Uterus (tissue), 2 donors: ENCODE data around the gene TUNAR.

Experiments
- POLR2A ChIP-seq, 2 donors: fragments of 450-650 bp; IDR thresholded peaks; one replicate each; pipeline ENCODE4 v1.6.1; 2016; ENCODE audit warnings: antibody characterized with exemption in 2 of 2, mild to moderate bottlenecking in 1 of 2, moderate library complexity in 1 of 2
- TF ChIP-seq, protein P1 (sequence below), 4 experiments: fragments of 200-600 bp in 2 of 4; fragments of 450-650 bp in 2 of 4; sonication (generic) in 2 of 4; IDR thresholded peaks; one replicate each; pipeline ENCODE4 v1.5.1; 2016 to 2019; ENCODE audit warnings: antibody characterized with exemption in 4 of 4, mild to moderate bottlenecking in 2 of 4, moderate library complexity in 1 of 4

DNA sequence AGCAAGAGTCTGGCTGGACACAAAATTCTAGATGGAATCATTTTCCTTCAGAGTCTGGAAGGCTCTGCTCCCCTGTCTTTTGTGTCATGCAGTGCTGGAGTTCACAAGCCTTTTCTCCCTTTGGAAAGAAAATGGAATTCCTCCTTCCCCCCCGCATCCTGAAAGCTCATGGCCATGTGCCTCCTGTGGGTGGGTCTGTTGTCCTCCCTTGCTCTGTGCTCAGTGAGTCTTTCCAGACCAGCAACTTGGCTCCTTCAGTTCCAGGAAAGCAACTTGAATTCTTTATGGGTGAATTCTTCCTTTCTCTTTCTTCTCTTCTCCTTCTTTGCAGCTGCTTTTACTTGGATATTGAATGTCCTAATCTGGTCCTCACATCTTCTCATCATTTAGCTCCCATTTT lies 70.2 kb downstream of the TUNAR start:
- no peak for TF ChIP-seq POLR2A (IDR thresholded peaks at IDR 0.05)
- TF ChIP-seq, protein P1, sequence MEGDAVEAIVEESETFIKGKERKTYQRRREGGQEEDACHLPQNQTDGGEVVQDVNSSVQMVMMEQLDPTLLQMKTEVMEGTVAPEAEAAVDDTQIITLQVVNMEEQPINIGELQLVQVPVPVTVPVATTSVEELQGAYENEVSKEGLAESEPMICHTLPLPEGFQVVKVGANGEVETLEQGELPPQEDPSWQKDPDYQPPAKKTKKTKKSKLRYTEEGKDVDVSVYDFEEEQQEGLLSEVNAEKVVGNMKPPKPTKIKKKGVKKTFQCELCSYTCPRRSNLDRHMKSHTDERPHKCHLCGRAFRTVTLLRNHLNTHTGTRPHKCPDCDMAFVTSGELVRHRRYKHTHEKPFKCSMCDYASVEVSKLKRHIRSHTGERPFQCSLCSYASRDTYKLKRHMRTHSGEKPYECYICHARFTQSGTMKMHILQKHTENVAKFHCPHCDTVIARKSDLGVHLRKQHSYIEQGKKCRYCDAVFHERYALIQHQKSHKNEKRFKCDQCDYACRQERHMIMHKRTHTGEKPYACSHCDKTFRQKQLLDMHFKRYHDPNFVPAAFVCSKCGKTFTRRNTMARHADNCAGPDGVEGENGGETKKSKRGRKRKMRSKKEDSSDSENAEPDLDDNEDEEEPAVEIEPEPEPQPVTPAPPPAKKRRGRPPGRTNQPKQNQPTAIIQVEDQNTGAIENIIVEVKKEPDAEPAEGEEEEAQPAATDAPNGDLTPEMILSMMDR (IDR thresholded peaks at IDR 0.05), result no peak
